Osteoblast (primary cell): ENCODE measurements around the gene ATP7B. TPM values are rescaled to one million over a fixed set of nuclear protein-coding genes. Genes with fewer than 3 reads are reported as not detected.

Source experiments
- DNase-seq: peaks from one replicate; pipeline ENCODE4 v3.0.0; 2011; ENCODE audit warnings: low spot score, mixed read lengths; ENCODE audit not compliant: insufficient read length; ENCODE audit errors: missing footprints
- H2AFZ ChIP-seq: 2 replicates; pipeline ENCODE4 v1.6.0; 2011; ENCODE audit warnings: mild to moderate bottlenecking, low read length
- H3K27ac ChIP-seq: 2 replicates; pipeline ENCODE4 v1.5.1; 2011; ENCODE audit warnings: mild to moderate bottlenecking, low read depth, low read length, moderate library complexity
- H3K27me3 ChIP-seq: 2 replicates; pipeline ENCODE4 v1.6.0; 2012; ENCODE audit warnings: mild to moderate bottlenecking, control low read depth, inconsistent platforms, low read length, moderate library complexity; ENCODE audit not compliant: insufficient read depth
- H3K36me3 ChIP-seq: 2 replicates; pipeline ENCODE4 v1.5.1; 2011; ENCODE audit warnings: mild to moderate bottlenecking, low read length, control low read depth, moderate library complexity; ENCODE audit not compliant: insufficient read depth
- H3K4me1 ChIP-seq: 2 replicates; pipeline ENCODE4 v1.5.1; 2011; ENCODE audit warnings: mild to moderate bottlenecking, low read length, control low read depth, moderate library complexity; ENCODE audit not compliant: insufficient read depth
- H3K4me2 ChIP-seq: 2 replicates; pipeline ENCODE4 v1.6.0; 2011; ENCODE audit warnings: mild to moderate bottlenecking, low read length; ENCODE audit not compliant: insufficient read depth
- H3K4me3 ChIP-seq: fragments of 200-600 bp; sonication (generic); 3 replicates; pipeline ENCODE4 v1.5.1; 2012; ENCODE audit warnings: mild to moderate bottlenecking, low read length, inconsistent platforms; ENCODE audit not compliant: insufficient read depth
- H3K79me2 ChIP-seq: 2 replicates; pipeline ENCODE4 v1.6.0; 2012; ENCODE audit warnings: mild to moderate bottlenecking, low read length, control low read depth, inconsistent platforms; ENCODE audit not compliant: insufficient read depth
- H3K9me3 ChIP-seq: 2 replicates; pipeline ENCODE4 v1.5.1; 2011; ENCODE audit warnings: low read depth, low read length, control low read depth
- H4K20me1 ChIP-seq: 2 replicates; pipeline ENCODE4 v1.6.0; 2012; ENCODE audit warnings: mild to moderate bottlenecking, low read length, control low read depth; ENCODE audit not compliant: insufficient read depth
- total RNA-seq: library from RNA; depleted of rRNA; stranded (reverse); fragments of >200 nt; gene quantifications from 2 replicates; pipeline ENCODE4 v1.2.3, GENCODE V29; 2012
- TF ChIP-seq, protein P1 (sequence below): IDR thresholded peaks from 2 replicates; pipeline ENCODE4 v1.5.1; 2011; ENCODE audit warnings: mild to moderate bottlenecking, low read depth, low read length, moderate library complexity; ENCODE audit errors: extremely low read depth

Gene ATP7B
- total RNA-seq, 1 donor: 4.0 TPM

DNA sequence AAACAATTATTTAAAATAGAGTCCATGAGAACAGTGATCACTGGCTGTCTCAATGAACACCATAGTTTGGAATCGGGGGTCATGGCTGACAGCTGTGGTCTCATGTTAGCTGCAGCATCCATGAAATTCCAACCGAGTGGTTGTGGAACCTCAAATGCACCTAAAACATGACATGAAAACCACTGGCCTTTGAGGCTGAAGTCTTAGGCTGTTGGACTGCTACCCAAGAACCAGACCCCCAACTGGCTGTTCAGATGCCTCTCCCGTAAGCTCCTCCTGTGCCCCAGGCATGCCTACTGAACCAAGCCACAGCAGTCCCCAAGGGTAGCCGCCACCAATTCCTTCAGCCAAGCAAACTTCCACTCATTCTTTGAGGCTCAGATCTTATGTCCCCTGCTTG is 50.5 kb downstream of the ATP7B start:
- H2AFZ ChIP-seq: no peak overlapping the region
- no peaks in the 10 kb centered on the region for H4K20me1 ChIP-seq
- TF ChIP-seq, protein P1, sequence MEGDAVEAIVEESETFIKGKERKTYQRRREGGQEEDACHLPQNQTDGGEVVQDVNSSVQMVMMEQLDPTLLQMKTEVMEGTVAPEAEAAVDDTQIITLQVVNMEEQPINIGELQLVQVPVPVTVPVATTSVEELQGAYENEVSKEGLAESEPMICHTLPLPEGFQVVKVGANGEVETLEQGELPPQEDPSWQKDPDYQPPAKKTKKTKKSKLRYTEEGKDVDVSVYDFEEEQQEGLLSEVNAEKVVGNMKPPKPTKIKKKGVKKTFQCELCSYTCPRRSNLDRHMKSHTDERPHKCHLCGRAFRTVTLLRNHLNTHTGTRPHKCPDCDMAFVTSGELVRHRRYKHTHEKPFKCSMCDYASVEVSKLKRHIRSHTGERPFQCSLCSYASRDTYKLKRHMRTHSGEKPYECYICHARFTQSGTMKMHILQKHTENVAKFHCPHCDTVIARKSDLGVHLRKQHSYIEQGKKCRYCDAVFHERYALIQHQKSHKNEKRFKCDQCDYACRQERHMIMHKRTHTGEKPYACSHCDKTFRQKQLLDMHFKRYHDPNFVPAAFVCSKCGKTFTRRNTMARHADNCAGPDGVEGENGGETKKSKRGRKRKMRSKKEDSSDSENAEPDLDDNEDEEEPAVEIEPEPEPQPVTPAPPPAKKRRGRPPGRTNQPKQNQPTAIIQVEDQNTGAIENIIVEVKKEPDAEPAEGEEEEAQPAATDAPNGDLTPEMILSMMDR: no peak
- H3K27ac ChIP-seq: no peak overlapping the region
- H3K4me3 ChIP-seq: no peak overlapping the region
- H3K79me2 ChIP-seq: no peaks in the 10 kb centered on the region
- H3K4me2 ChIP-seq: no peak overlapping the region
- no peaks in the 10 kb centered on the region for H3K4me1 ChIP-seq
- DNase-seq: no peak
- no peaks in the 10 kb centered on the region for H3K36me3 ChIP-seq
- H3K27me3 ChIP-seq: no peaks in the 10 kb centered on the region
- H3K9me3 ChIP-seq: no peaks in the 10 kb centered on the region

- Histone ChIP-seq H3K9me3 (no peaks in the 10 kb centered on the region), H3K27ac (no peak overlapping the region), H3K36me3 (no peaks in the 10 kb centered on the region), H3K4me1 (no peaks in the 10 kb centered on the region), H3K4me3 (no peak overlapping the region), H3K79me2 (no peaks in the 10 kb centered on the region), H4K20me1 (no peaks in the 10 kb centered on the region), H2AFZ (no peak overlapping the region), H3K4me2 (no peak overlapping the region), H3K27me3 (no peaks in the 10 kb centered on the region)
- no peak for DNase-seq
- TF ChIP-seq, protein P1: no peak
Observed at GRCh38 chr13:51959773-51960172, 51.5 kb downstream of the ATP7B start.

DNA sequence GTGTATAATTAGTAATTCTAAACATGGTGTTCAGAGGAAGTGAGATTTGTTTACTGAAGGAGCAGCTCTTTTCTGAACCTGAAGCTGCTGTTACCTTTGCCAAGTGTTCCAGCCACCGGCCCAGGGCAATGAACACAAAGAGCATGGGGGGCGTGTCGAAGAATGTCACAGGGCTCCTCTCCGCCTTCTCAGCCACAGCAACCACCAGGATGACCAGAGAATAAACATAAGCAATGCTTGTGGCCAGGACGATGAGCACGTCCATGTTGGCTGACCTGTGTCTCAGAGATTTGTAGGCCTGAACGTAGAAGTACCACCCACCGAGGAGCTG is 53.1 kb downstream of the ATP7B start:
- DNase-seq: no peak
- no peaks in the 10 kb centered on the region for H3K79me2 ChIP-seq
- TF ChIP-seq, protein P1: no peak
- H3K4me2 ChIP-seq: no peak overlapping the region
- H3K27ac ChIP-seq: no peak overlapping the region
- no peaks in the 10 kb centered on the region for H3K4me1 ChIP-seq
- H3K9me3 ChIP-seq: no peaks in the 10 kb centered on the region
- H3K27me3 ChIP-seq: no peaks in the 10 kb centered on the region
- no peaks in the 10 kb centered on the region for H3K36me3 ChIP-seq
- no peak overlapping the region for H3K4me3 ChIP-seq
- H4K20me1 ChIP-seq: no peaks in the 10 kb centered on the region
- no peak overlapping the region for H2AFZ ChIP-seq

DNA sequence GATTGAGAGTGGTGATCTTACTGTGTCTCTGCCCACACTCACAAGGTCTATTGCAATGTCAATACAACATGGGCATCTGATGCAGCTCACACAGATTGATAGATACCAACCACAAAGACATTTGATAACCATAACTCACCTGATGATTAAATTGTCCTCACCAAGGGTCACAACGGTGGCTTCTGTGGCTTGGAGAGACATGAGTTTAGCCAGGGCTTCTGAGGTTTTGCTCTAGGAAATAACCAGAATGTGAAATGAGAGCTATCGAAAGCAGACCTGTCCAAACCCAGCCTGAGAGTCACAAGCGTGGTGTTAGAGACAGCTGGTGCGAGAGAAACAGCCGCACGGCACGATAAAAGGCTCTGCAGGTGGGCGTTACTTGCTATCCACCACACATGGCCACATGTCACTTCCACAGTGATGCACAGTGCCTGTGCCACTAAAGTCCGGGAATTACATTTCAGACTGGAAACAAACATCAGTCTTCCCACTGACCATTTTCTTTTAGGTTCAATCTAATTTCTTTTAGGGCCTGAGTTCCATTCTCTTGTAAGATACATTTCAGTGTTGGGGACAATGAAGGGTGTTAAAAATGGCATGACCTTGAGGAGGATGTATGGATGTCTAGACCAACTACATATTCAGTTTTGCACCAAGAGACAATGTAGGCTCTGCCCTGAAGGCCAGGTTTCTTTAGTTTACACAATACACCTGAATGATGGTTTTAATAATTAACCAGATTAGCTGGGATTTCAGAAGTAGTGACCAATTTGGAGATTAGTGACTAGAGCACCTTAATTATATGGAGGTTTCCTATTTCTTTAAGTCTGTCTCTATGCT is 53.7 kb downstream of the ATP7B start:
- Histone ChIP-seq H3K36me3 (no peaks in the 10 kb centered on the region), H3K27ac (no peak overlapping the region), H4K20me1 (no peaks in the 10 kb centered on the region), H3K79me2 (no peaks in the 10 kb centered on the region), H3K4me2 (no peak overlapping the region), H3K27me3 (no peaks in the 10 kb centered on the region), H3K4me1 (no peaks in the 10 kb centered on the region), H2AFZ (no peak overlapping the region), H3K4me3 (no peak overlapping the region), H3K9me3 (no peaks in the 10 kb centered on the region)
- TF ChIP-seq, protein P1: no peak
- no peak for DNase-seq
